ENCODE results near the gene SLC38A4. TPM values are rescaled to one million over a fixed set of nuclear protein-coding genes. Genes with fewer than 3 reads are reported as not detected.

Gene SLC38A4
- total and polyA plus RNA-seq, 2 experiments from 2014 or later = 6.2 to 12.5 TPM

- TF ChIP-seq ZNF462 (CRISPR knock-in tag; IDR thresholded peaks at IDR 0.05) (no peak), NANOG (IDR thresholded peaks at IDR 0.05; ENCODE audit: borderline replicate concordance) (no peak), ZNF331 (CRISPR knock-in tag; IDR thresholded peaks at IDR 0.05; ENCODE audit: low read depth) (no peak), POLR2AphosphoS5 (IDR thresholded peaks at IDR 0.05; ENCODE audit: low read depth) (no peak), STAT1 (IDR thresholded peaks at IDR 0.05; ENCODE audit: unreplicated experiment) (no peak), EZH2 (IDR thresholded peaks at IDR 0.05; ENCODE audit: low read depth, unreplicated experiment) (no peak), JUNB (IDR thresholded peaks at IDR 0.05; ENCODE audit: unreplicated experiment) (no peak), ZNF114 (CRISPR knock-in tag; IDR thresholded peaks at IDR 0.05) (no peak), CREB1 (CRISPR knock-in tag; IDR thresholded peaks at IDR 0.05; ENCODE audit: low read depth) (no peak), EZH2phosphoT487 (IDR thresholded peaks at IDR 0.05; ENCODE audit: unreplicated experiment) (no peak)
These were observed 102.0 kb downstream of the SLC38A4 start (continued) for GRCh38 chr12:46723629-46724419.
